Adrenal gland (tissue), 12 donors: ENCODE results near the gene SOX13. TPM values are rescaled to one million over a fixed set of nuclear protein-coding genes. Genes with fewer than 3 reads are reported as not detected.

Experiments used
- DNase-seq, 7 donors: peaks; one replicate each; pipeline ENCODE4 v3.0.0-alpha.2; 2019 to 2020
- H3K27ac ChIP-seq, 5 donors: fragments of 200-600 bp; sonication (generic) in 4 of 5; 1 replicate in 3 of 5; 2 replicates in 2 of 5; pipeline versions ENCODE4 v1.5.1 to v1.8.0; 2016 to 2020; ENCODE audit warnings: mild to moderate bottlenecking in 1 of 5
- H3K27me3 ChIP-seq: fragments of 200-600 bp; 2 replicates; pipeline ENCODE4 v1.8.0; 2021
- H3K36me3 ChIP-seq, 2 donors: fragments of 200-600 bp; replicated peaks in 1 of 2; 1 replicate in 1 of 2; 2 replicates in 1 of 2; pipeline versions ENCODE4 v1.5.1 to v1.8.0; 2018 to 2022
- H3K4me1 ChIP-seq, 2 donors: fragments of 200-600 bp; replicated peaks in 1 of 2; 1 replicate in 1 of 2; 2 replicates in 1 of 2; pipeline versions ENCODE4 v1.5.1 to v1.8.0; 2018 to 2021
- H3K4me3 ChIP-seq, 4 donors: fragments of 200-600 bp; sonication (generic) in 3 of 4; one replicate each; pipeline ENCODE4 v1.5.1; 2016 to 2018
- H3K9me3 ChIP-seq, 3 donors: fragments of 200-600 bp; sonication (generic) in 1 of 3; replicated peaks in 1 of 3; 1 replicate in 2 of 3; 2 replicates in 1 of 3; pipeline versions ENCODE4 v1.5.1 to v1.8.0; 2016 to 2021
- CTCF ChIP-seq, 6 experiments: fragments of 450-650 bp in 4 of 6; fragments of 200-600 bp in 2 of 6; sonication (generic) in 1 of 6; IDR thresholded peaks; 1 replicate in 5 of 6; 2 replicates in 1 of 6; pipeline versions ENCODE4 v1.5.1 to v1.8.0; 2016 to 2021; ENCODE audit warnings: antibody characterized with exemption in 6 of 6, mild to moderate bottlenecking in 2 of 6, moderate library complexity in 1 of 6
- POLR2A ChIP-seq, 2 donors: fragments of 450-650 bp; IDR thresholded peaks; one replicate each; pipeline ENCODE4 v1.6.1; 2017; ENCODE audit warnings: antibody characterized with exemption in 2 of 2, mild to moderate bottlenecking in 2 of 2, moderate library complexity in 1 of 2
- WGBS, 4 donors: extraction: QIAGEN DNeasy Blood & Tissue Kit in 2 of 4; methylation state at CpG; one replicate each; pipeline versions ENCODE4 v1.1.5 to v1.1.7; 2013 to 2017; 5-methylcytosine and 5-hydroxymethylcytosine counted together
- intact Hi-C, 2 donors: fragments of 100-400 bp; cut with DNase I; formaldehyde crosslinking; loops; one replicate each; pipeline versions ENCODE4 v1.14.1 to v1.15.0; 2022 to 2023
- polyA plus RNA-seq, 3 donors: library from polyadenylated mRNA; stranded (reverse); fragments of 200-250 nt in 2 of 3; fragments of 350-450 nt in 1 of 3; fragmentation: Illumina TruSeq in 1 of 3; extraction: RNeasy Lipid Tissue Mini Kit (QIAGEN cat#74804) in 1 of 3; gene quantifications; one replicate each; pipeline ENCODE4 v1.2.3, GENCODE V29; 2013 to 2014
- total RNA-seq, 9 donors: library from RNA; depleted of rRNA in 4 of 9; stranded (reverse); fragments of >200 nt in 4 of 9; fragments of 120-200 nt in 1 of 9; fragmentation: NEBNext Ultra II Directional in 1 of 9; extraction: Animal tissue kit (Norgen Biotek cat#: 25700) in 1 of 9; gene quantifications; one replicate each; pipeline versions ENCODE4 v1.1.0 to v1.2.4, GENCODE V29; 2013 to 2023
- donor health status: healthy with polysubstance abuse.
- donor health status: Bipolar disorder and iron deficiency.
- donor health status: DM: yes; HTN: yes; CAD: no.
- donor health status: DM: no; HTN: no; CAD: no.
- donor health status: DM: no; HTN: no; CAD: no.
- donor health status: DM: yes; HTN: yes; CAD: no.

SOX13 gene
- total and polyA plus RNA-seq, 12 donors, result 4.2 to 44.5 (median 25.6) TPM

- no peaks in the 10 kb centered on the region for H3K36me3 ChIP-seq
- H3K4me3 ChIP-seq, result no peak overlapping the region
- H3K27ac ChIP-seq, result peak overlapping the region in 4 of 5 donors; percentile 30 to 90 (median 72)
- peak in 6 of 7 donors; percentile 47 to 76 (median 65) for DNase-seq
- WGBS, 4 donors, result 41 to 51% (median 48%) methylated on average over 13 to 14 of the region's 14 CpGs
- no peak for TF ChIP-seq POLR2A (IDR thresholded peaks at IDR 0.05)
- TF ChIP-seq CTCF (IDR thresholded peaks at IDR 0.05), result no peak
- intact Hi-C loops, result no loop called here
- H3K9me3 ChIP-seq, result no peaks in the 10 kb centered on the region
- peaks cover 27 to 38% of the 10 kb centered on the region in 2 donors for H3K4me1 ChIP-seq
- no peaks in the 10 kb centered on the region for H3K27me3 ChIP-seq
These were observed 31.6 kb downstream of the SOX13 start for GRCh38 chr1:204104331-204105130.

- H3K27me3 ChIP-seq, result no peaks in the 10 kb centered on the region
- H3K4me3 ChIP-seq, result no peak overlapping the region
- intact Hi-C loops, result no loop called here
- 73 to 79% (median 75%) methylated on average over 5 to 6 of the region's 6 CpGs for WGBS, 4 donors
- TF ChIP-seq CTCF (IDR thresholded peaks at IDR 0.05) (no peak), POLR2A (IDR thresholded peaks at IDR 0.05) (no peak)
- H3K36me3 ChIP-seq, result no peaks in the 10 kb centered on the region
- DNase-seq, result no peak
- peak overlapping the region in 4 of 5 donors; percentile 30 to 90 (median 72) for H3K27ac ChIP-seq
- peaks cover 27 to 38% of the 10 kb centered on the region in 2 donors for H3K4me1 ChIP-seq
- H3K9me3 ChIP-seq, result no peaks in the 10 kb centered on the region
These were observed 32.2 kb downstream of the SOX13 start for GRCh38 chr1:204105131-204105515.

- WGBS, 4 donors, result 83 to 100% (median 98%) methylated on average over 1 of the region's 1 CpG
- Histone ChIP-seq H3K27ac (no peak overlapping the region), H3K27me3 (no peaks in the 10 kb centered on the region), H3K4me3 (no peak overlapping the region), H3K4me1 (peaks cover 27 to 30% of the 10 kb centered on the region in 2 donors), H3K36me3 (no peaks in the 10 kb centered on the region), H3K9me3 (no peaks in the 10 kb centered on the region)
- no peak for DNase-seq
- no peak for TF ChIP-seq POLR2A (IDR thresholded peaks at IDR 0.05)
- TF ChIP-seq CTCF (IDR thresholded peaks at IDR 0.05), result no peak
- intact Hi-C loops, result no loop called here
These were observed 33.9 kb downstream of the SOX13 start for GRCh38 chr1:204106825-204107224.

GRCh38 chr1:204107892-204108291 lies 35.0 kb downstream of the SOX13 start:
- peaks cover 19 to 25% of the 10 kb centered on the region in 2 donors for H3K4me1 ChIP-seq
- 85 to 94% (median 92%) methylated on average over 2 of the region's 2 CpGs for WGBS, 4 donors
- no peaks in the 10 kb centered on the region for H3K36me3 ChIP-seq
- H3K4me3 ChIP-seq, result no peak overlapping the region
- DNase-seq, result no peak
- no peaks in the 10 kb centered on the region for H3K27me3 ChIP-seq
- intact Hi-C loops, result no loop called here
- H3K27ac ChIP-seq, result peak overlapping the region in 1 of 5 donors; percentile 34
- no peaks in the 10 kb centered on the region for H3K9me3 ChIP-seq
- TF ChIP-seq CTCF (IDR thresholded peaks at IDR 0.05), result no peak
- TF ChIP-seq POLR2A (IDR thresholded peaks at IDR 0.05), result no peak
